Endothelial cell of umbilical vein (primary cell): ENCODE measurements around the gene MSANTD7. TPM values are rescaled to one million over a fixed set of nuclear protein-coding genes. Genes with fewer than 3 reads are reported as not detected.

ENCODE experiments used
- BruUV-seq: library from RNA; stranded (reverse); fragments of 400-500 nt; replicated peaks from 2 replicates; lab custom pipeline; 2021; lab: Mats Ljungman, UMichigan
- CTCF ChIA-PET: fragments of 300-600, 350-600 bp; sonication (Branson Sonifier 250); formaldehyde crosslinking; loops from one replicate; lab custom pipeline; 2021; ENCODE audit warnings: antibody characterized with exemption, inconsistent platforms; lab: Charles Lee
- POLR2A ChIA-PET: fragments of 300-600, 350-600 bp; sonication (Branson Sonifier 250); formaldehyde crosslinking; loops from one replicate; lab custom pipeline; 2021; ENCODE audit warnings: antibody characterized with exemption, inconsistent platforms; lab: Charles Lee
- DNase-seq: peaks from one replicate; pipeline ENCODE4 v3.0.0-alpha.2; 2011; ENCODE audit warnings: low read depth, low spot score
- FAIRE-seq: peaks from 2 replicates; lab custom pipeline; 2011; peaks lifted over from hg19 to GRCh38; lab: Jason Lieb, UNC
- H2AFZ ChIP-seq: 2 replicates; pipeline ENCODE4 v1.6.0; 2012; ENCODE audit warnings: low read depth, low read length, control low read depth, inconsistent platforms
- H3K27ac ChIP-seq: 2 replicates; pipeline ENCODE4 v1.5.1; 2011; ENCODE audit warnings: low read depth, mild to moderate bottlenecking, control low read depth, low read length, moderate library complexity; ENCODE audit not compliant: insufficient read depth
- H3K27me3 ChIP-seq, 2 experiments: 2 replicates each; pipeline versions ENCODE4 v1.6.0 to v1.6.1; 2011; ENCODE audit warnings: low read length in 2 of 2, mixed read lengths in 1 of 2; ENCODE audit not compliant: control insufficient read depth in 2 of 2, insufficient read depth in 2 of 2
- H3K36me3 ChIP-seq, 2 experiments: 2 replicates in 1 of 2; 3 replicates in 1 of 2; pipeline ENCODE4 v1.5.1; 2011; ENCODE audit warnings: low read length in 2 of 2, mild to moderate bottlenecking in 1 of 2, moderate library complexity in 1 of 2; ENCODE audit not compliant: control insufficient read depth in 2 of 2, insufficient read depth in 2 of 2; ENCODE audit errors: extremely low read depth in 1 of 2
- H3K4me1 ChIP-seq: 3 replicates; pipeline ENCODE4 v1.5.1; 2011; ENCODE audit warnings: mild to moderate bottlenecking, low read length; ENCODE audit not compliant: control insufficient read depth, insufficient read depth; ENCODE audit errors: extremely low read depth
- H3K4me2 ChIP-seq: 2 replicates; pipeline ENCODE4 v1.6.1; 2011; ENCODE audit warnings: low read length, control low read depth, mixed read lengths; ENCODE audit not compliant: insufficient read depth
- H3K4me3 ChIP-seq, 3 experiments: fragments of 200-600 bp in 1 of 3; sonication (generic), shearing (Covaris generic) in 1 of 3; replicated peaks in 1 of 3; 2 replicates each; pipeline ENCODE4 v1.5.1; 2011 to 2016; ENCODE audit warnings: control low read depth in 3 of 3, low read length in 3 of 3, mild to moderate bottlenecking in 2 of 3, inconsistent platforms in 1 of 3, low read depth in 1 of 3, moderate library complexity in 1 of 3; ENCODE audit not compliant: insufficient read depth in 1 of 3
- H3K79me2 ChIP-seq: 2 replicates; pipeline ENCODE4 v1.6.0; 2012; ENCODE audit warnings: low read length, inconsistent platforms; ENCODE audit not compliant: control insufficient read depth, insufficient read depth
- H3K9ac ChIP-seq: replicated peaks from 2 replicates; pipeline ENCODE3; 2011; ENCODE audit warnings: low read length, control low read depth; ENCODE audit not compliant: insufficient read depth; ENCODE audit errors: extremely low read depth
- H3K9me1 ChIP-seq: replicated peaks from 3 replicates; pipeline ENCODE4 v1.6.0; 2011; ENCODE audit warnings: mild to moderate bottlenecking, low read length; ENCODE audit not compliant: control insufficient read depth, insufficient read depth; ENCODE audit errors: extremely low read depth
- H3K9me3 ChIP-seq: replicated peaks from 2 replicates; pipeline ENCODE4 v1.5.1; 2012; ENCODE audit warnings: low read length, inconsistent platforms; ENCODE audit not compliant: control insufficient read depth, insufficient read depth
- H4K20me1 ChIP-seq: replicated peaks from 2 replicates; pipeline ENCODE3; 2011; ENCODE audit warnings: mild to moderate bottlenecking, low read length; ENCODE audit not compliant: control insufficient read depth, insufficient read depth; ENCODE audit errors: extremely low read depth
- CTCF ChIP-seq, 2 donors: IDR thresholded peaks; 1 replicate in 1 of 2; 2 replicates in 1 of 2; pipeline ENCODE4 v1.5.1; 2011; ENCODE audit warnings: low read length in 2 of 2, mild to moderate bottlenecking in 2 of 2, moderate library complexity in 2 of 2, control low read depth in 1 of 2, inconsistent platforms in 1 of 2, low read depth in 1 of 2; ENCODE audit not compliant: insufficient read depth in 1 of 2; ENCODE audit errors: extremely low read depth in 1 of 2
- EZH2 ChIP-seq: IDR thresholded peaks from 2 replicates; pipeline ENCODE4 v1.6.1; 2012; ENCODE audit warnings: borderline replicate concordance, low read depth, mild to moderate bottlenecking, moderate library complexity, low read length, inconsistent platforms; ENCODE audit not compliant: severe bottlenecking
- GATA2 ChIP-seq: IDR thresholded peaks from 2 replicates; pipeline ENCODE4 v1.7.0; 2011; ENCODE audit warnings: low read depth, mild to moderate bottlenecking, moderate library complexity, mixed read lengths, low read length; ENCODE audit not compliant: insufficient read length, insufficient read depth
- JUN ChIP-seq: IDR thresholded peaks from 2 replicates; pipeline ENCODE4 v1.6.1; 2011; ENCODE audit warnings: borderline replicate concordance, low read depth; ENCODE audit not compliant: insufficient read length, insufficient read depth
- POLR2A ChIP-seq: IDR thresholded peaks from 2 replicates; pipeline ENCODE4 v1.6.1; 2012; ENCODE audit warnings: low read depth, mild to moderate bottlenecking, control low read depth, low read length
- POLR2AphosphoS5 ChIP-seq: IDR thresholded peaks from 2 replicates; pipeline ENCODE4 v1.6.1; 2012; ENCODE audit warnings: low read depth, mild to moderate bottlenecking, control low read depth, low read length, moderate library complexity; ENCODE audit not compliant: insufficient read depth
- dilution Hi-C: fragments of 300-500 bp; cut with MboI; formaldehyde crosslinking; loops from one replicate; pipeline ENCODE4 v1.15.0; 2019; ENCODE audit warnings: low sequenced_read_pairs; ENCODE audit not compliant: extremely low pct_ligation_motif_present
- intact Hi-C: fragments of 100-400 bp; cut with micrococcal nuclease; formaldehyde crosslinking; loops from one replicate; pipeline ENCODE4 v1.10.0; 2022
- polyA plus RNA-seq, 4 experiments: library from polyadenylated mRNA; depleted of rRNA in 3 of 4; stranded (reverse) in 3 of 4; unstranded in 1 of 4; fragments of >200 nt; gene quantifications; 2 replicates each; pipeline versions ENCODE4 v1.2.1 to v1.2.3, GENCODE V29; 2011 to 2012; ENCODE audit warnings: missing spikeins in 1 of 4
- total RNA-seq: library from RNA; stranded (reverse); gene quantifications from 2 replicates; pipeline ENCODE4 v1.2.3, GENCODE V29; 2021
- TF ChIP-seq, protein P1 (sequence below): IDR thresholded peaks from 2 replicates; pipeline ENCODE4 v1.6.1; 2011; ENCODE audit not compliant: insufficient read depth, insufficient read length

MSANTD7 gene
- total and polyA plus RNA-seq, 2 donors (not counting 3 experiments of a cell fraction or from before 2014, with no cell fraction given): 4.8 to 13.1 TPM

GRCh38 chr10:14858338-14858960, 20.3 kb downstream of the MSANTD7 start:
- intact Hi-C loops (no loop called here), dilution Hi-C loops (no loop called here)
- H4K20me1 ChIP-seq: no peaks in the 10 kb centered on the region
- H2AFZ ChIP-seq: no peak overlapping the region
- peaks cover 0 to 4% of the 10 kb centered on the region in 2 experiments for H3K36me3 ChIP-seq
- H3K4me3 ChIP-seq: no peak overlapping the region
- BruUV-seq: no TSS peak
- POLR2A ChIA-PET: no interaction called here
- H3K9me1 ChIP-seq: no peaks in the 10 kb centered on the region
- CTCF ChIA-PET: interaction anchor here (1.5 kb wide), 1 partner anchor 360 kb away, joined by 3 read pairs; no protein-coding TSS in a partner anchor
- no peak for FAIRE-seq
- H3K27me3 ChIP-seq: no peaks in the 10 kb centered on the region
- TF ChIP-seq POLR2A (no peak), CTCF (IDR thresholded peaks at IDR 0.05; ENCODE audit: extremely low read depth in 1 of 2, insufficient read depth in 1 of 2, low read depth in 1 of 2, low read length in 2 of 2) (no peak), EZH2 (no peak), JUN (no peak), POLR2AphosphoS5 (no peak), GATA2 (no peak)
- TF ChIP-seq, protein P1, sequence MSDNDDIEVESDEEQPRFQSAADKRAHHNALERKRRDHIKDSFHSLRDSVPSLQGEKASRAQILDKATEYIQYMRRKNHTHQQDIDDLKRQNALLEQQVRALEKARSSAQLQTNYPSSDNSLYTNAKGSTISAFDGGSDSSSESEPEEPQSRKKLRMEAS: no peak
- no peaks in the 10 kb centered on the region for H3K4me1 ChIP-seq
- H3K79me2 ChIP-seq: no peaks in the 10 kb centered on the region
- no peak overlapping the region for H3K4me2 ChIP-seq
- DNase-seq: no peak
- H3K27ac ChIP-seq: no peak overlapping the region
- H3K9ac ChIP-seq: no peak overlapping the region
- no peaks in the 10 kb centered on the region for H3K9me3 ChIP-seq
